Measurements from ENCODE around the gene SLC12A7.

DNA sequence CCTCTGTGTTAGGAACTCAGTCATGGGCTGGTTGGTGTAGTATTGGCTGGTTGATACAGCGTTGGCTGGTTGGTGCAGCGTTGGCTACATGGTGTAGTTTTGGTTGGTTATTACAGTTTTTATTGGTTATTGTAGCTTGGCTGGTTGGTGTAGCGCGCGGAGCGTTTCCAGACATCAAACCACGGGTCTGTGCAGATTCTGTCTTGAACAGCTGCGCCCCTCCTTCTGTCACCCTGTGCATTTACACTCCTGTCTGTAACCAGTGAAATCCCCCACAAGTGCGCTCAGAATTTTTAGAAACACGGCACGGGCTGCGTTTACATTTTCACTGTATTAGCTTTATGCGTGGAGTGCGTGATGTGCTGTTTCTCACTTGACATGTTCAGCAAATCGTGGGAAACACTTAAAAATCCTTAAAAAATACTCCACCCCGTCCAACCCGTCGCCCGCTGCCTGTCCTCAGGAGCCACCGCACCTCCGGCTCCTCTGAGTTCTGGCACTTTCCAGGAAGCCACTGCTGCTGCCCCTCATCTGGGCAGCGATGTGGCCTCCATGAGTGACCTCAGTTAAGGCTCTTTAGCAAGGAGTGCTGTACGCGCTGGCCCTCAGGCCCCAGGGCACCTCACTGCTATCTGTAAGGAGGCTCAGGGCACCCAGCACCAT lies 82.5 kb downstream of the SLC12A7 start:
- TF ChIP-seq, protein P1, sequence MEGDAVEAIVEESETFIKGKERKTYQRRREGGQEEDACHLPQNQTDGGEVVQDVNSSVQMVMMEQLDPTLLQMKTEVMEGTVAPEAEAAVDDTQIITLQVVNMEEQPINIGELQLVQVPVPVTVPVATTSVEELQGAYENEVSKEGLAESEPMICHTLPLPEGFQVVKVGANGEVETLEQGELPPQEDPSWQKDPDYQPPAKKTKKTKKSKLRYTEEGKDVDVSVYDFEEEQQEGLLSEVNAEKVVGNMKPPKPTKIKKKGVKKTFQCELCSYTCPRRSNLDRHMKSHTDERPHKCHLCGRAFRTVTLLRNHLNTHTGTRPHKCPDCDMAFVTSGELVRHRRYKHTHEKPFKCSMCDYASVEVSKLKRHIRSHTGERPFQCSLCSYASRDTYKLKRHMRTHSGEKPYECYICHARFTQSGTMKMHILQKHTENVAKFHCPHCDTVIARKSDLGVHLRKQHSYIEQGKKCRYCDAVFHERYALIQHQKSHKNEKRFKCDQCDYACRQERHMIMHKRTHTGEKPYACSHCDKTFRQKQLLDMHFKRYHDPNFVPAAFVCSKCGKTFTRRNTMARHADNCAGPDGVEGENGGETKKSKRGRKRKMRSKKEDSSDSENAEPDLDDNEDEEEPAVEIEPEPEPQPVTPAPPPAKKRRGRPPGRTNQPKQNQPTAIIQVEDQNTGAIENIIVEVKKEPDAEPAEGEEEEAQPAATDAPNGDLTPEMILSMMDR (conservative IDR thresholded peaks at IDR 0.05), result no peak
- no peak for TF ChIP-seq EZH2 (IDR thresholded peaks at IDR 0.05; ENCODE audit: low read depth)

Measured in PC-9 (cell line).